AG04449 (cell line): ENCODE results near the gene JDP2.

Source experiments
- CTCF ChIA-PET: fragments of 350-600 bp; formaldehyde crosslinking; extraction: SDS; loops from one replicate; lab custom pipeline; 2021; ENCODE audit warnings: antibody characterized with exemption; lab: Yijun Ruan, JAX
- POLR2A ChIA-PET: fragments of 400-600, 350-600 bp; formaldehyde crosslinking; extraction: SDS; loops from one replicate; lab custom pipeline; 2020; ENCODE audit warnings: antibody characterized with exemption, inconsistent platforms; lab: Yijun Ruan, JAX
- DNase-seq: peaks from one replicate; pipeline ENCODE4 v3.0.0-alpha.2; 2010; ENCODE audit warnings: low read depth, low spot score
- H3K4me3 ChIP-seq: 2 replicates; pipeline ENCODE4 v1.5.1; 2011; ENCODE audit warnings: low read depth, mild to moderate bottlenecking, control low read depth, low read length
- CTCF ChIP-seq: IDR thresholded peaks from one replicate; pipeline ENCODE4 v1.5.1; 2011; ENCODE audit warnings: mild to moderate bottlenecking, moderate library complexity, low read length, control low read depth, inconsistent platforms; ENCODE audit not compliant: insufficient read depth; ENCODE audit errors: missing control alignments

The JDP2 gene

GRCh38 chr14:75457648-75458165 is 29.9 kb downstream of the JDP2 start:
- no peak for TF ChIP-seq CTCF
- CTCF ChIA-PET: interaction anchor here (0.9 to 1.8 kb wide), 3 partner anchors 10 to 149 kb away, joined by 3 to 4 read pairs (median 3); no protein-coding TSS in a partner anchor
- no peak overlapping the region for H3K4me3 ChIP-seq
- POLR2A ChIA-PET: no interaction called here
- no peak for DNase-seq

- DNase-seq: no peak
- CTCF ChIA-PET: interaction anchor here (0.7 to 1.2 kb wide), 2 partner anchors 9 to 30 kb away, joined by 3 read pairs; no protein-coding TSS in a partner anchor
- H3K4me3 ChIP-seq: no peak overlapping the region
- POLR2A ChIA-PET: no interaction called here
- TF ChIP-seq CTCF: no peak
Measured at GRCh38 chr14:75458305-75458704, 30.5 kb downstream of the JDP2 start.

GRCh38 chr14:75459099-75459741 is 31.4 kb downstream of the JDP2 start:
- DNase-seq: no peak
- no peak for TF ChIP-seq CTCF
- no peak overlapping the region for H3K4me3 ChIP-seq
- CTCF ChIA-PET: no interaction called here
- POLR2A ChIA-PET: no interaction called here

GRCh38 chr14:75459791-75460190 is 32.0 kb downstream of the JDP2 start:
- no peak for TF ChIP-seq CTCF
- H3K4me3 ChIP-seq: no peak overlapping the region
- no peak for DNase-seq
- ChIA-PET POLR2A (no interaction called here), CTCF (no interaction called here)

- ChIA-PET CTCF (no interaction called here), POLR2A (no interaction called here)
- TF ChIP-seq CTCF: no peak
- H3K4me3 ChIP-seq: no peak overlapping the region
- DNase-seq: no peak
Measured at GRCh38 chr14:75460394-75460793, 32.6 kb downstream of the JDP2 start.

- DNase-seq: no peak
- ChIA-PET CTCF (interaction anchor here (1.0 kb wide), 1 partner anchor 157 kb away, joined by 4 read pairs; no protein-coding TSS in a partner anchor), POLR2A (no interaction called here)
- TF ChIP-seq CTCF: no peak
- H3K4me3 ChIP-seq: no peak overlapping the region
Measured at GRCh38 chr14:75461303-75461702, 33.5 kb downstream of the JDP2 start.
